Ascending aorta (tissue), 2 donors: ENCODE data around the gene VAT1L. TPM values are rescaled to one million over a fixed set of nuclear protein-coding genes. Genes with fewer than 3 reads are reported as not detected.
A peak's percentile ranks its signal among the peaks of the same experiment; 100 is the strongest.

ENCODE experiments used
- DNase-seq, 2 donors: peaks; one replicate each; pipeline ENCODE4 v3.0.0-alpha.2; 2019; ENCODE audit warnings: low spot score in 2 of 2
- H3K27ac ChIP-seq, 2 donors: fragments of 200-600 bp; sonication (generic); one replicate each; pipeline ENCODE4 v1.5.1; 2016 to 2017; ENCODE audit warnings: mild to moderate bottlenecking in 1 of 2
- H3K27me3 ChIP-seq: fragments of 200-600 bp; sonication (generic); one replicate; pipeline ENCODE4 v1.5.1; 2017
- H3K36me3 ChIP-seq, 2 donors: fragments of 200-600 bp; sonication (generic); one replicate each; pipeline ENCODE4 v1.5.1; 2016
- H3K4me1 ChIP-seq, 2 donors: fragments of 200-600 bp; sonication (generic); one replicate each; pipeline ENCODE4 v1.5.1; 2016 to 2017; ENCODE audit warnings: mild to moderate bottlenecking in 1 of 2
- H3K4me3 ChIP-seq, 2 donors: fragments of 200-600 bp; sonication (generic); one replicate each; pipeline ENCODE4 v1.5.1; 2016 to 2017; ENCODE audit warnings: mild to moderate bottlenecking in 1 of 2
- H3K9me3 ChIP-seq, 2 donors: fragments of 200-600 bp; sonication (generic); one replicate each; pipeline ENCODE4 v1.5.1; 2016
- intact Hi-C: fragments of 100-400 bp; cut with DNase I; formaldehyde crosslinking; loops from one replicate; pipeline ENCODE4 v1.15.1; 2023
- total RNA-seq: library from RNA; depleted of rRNA; stranded (reverse); fragments of >200 nt; gene quantifications from one replicate; pipeline ENCODE4 v1.1.0, GENCODE V29; 2016
- TF ChIP-seq, protein P1 (sequence below), 3 experiments: fragments of 200-600 bp in 2 of 3; fragments of 450-650 bp in 1 of 3; sonication (generic) in 2 of 3; IDR thresholded peaks; one replicate each; pipeline ENCODE4 v1.5.1; 2016 to 2019; ENCODE audit warnings: antibody characterized with exemption in 3 of 3, mild to moderate bottlenecking in 1 of 3, moderate library complexity in 1 of 3

VAT1L gene
- total RNA-seq, 1 donor from 2014 or later = 12.6 TPM

DNA sequence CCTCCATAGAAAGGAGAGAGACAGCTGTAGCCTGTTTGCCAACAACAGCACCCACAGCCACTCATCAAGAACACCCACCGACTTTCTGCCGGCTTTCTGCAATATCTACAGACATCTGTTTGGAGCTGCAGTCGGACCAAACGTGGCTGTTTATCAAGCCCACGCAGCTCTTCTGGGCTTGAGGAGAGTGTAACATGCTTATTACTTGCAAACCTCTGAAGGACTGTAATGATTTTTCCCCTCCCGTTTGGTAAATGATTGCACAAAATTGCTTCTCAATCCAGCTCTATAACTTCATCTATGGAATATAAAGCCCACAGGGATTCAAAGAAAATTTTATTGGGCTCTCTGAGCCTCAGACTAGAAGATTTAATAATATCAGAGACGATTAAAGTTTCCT, 100.5 kb downstream of the VAT1L start:
- intact Hi-C loops = no loop called here
- Histone ChIP-seq H3K27ac (no peak overlapping the region), H3K36me3 (no peaks in the 10 kb centered on the region), H3K9me3 (no peaks in the 10 kb centered on the region), H3K27me3 (no peaks in the 10 kb centered on the region), H3K4me1 (peaks cover 4 to 21% of the 10 kb centered on the region in 2 donors), H3K4me3 (no peak overlapping the region)
- DNase-seq = no peak
- TF ChIP-seq, protein P1, sequence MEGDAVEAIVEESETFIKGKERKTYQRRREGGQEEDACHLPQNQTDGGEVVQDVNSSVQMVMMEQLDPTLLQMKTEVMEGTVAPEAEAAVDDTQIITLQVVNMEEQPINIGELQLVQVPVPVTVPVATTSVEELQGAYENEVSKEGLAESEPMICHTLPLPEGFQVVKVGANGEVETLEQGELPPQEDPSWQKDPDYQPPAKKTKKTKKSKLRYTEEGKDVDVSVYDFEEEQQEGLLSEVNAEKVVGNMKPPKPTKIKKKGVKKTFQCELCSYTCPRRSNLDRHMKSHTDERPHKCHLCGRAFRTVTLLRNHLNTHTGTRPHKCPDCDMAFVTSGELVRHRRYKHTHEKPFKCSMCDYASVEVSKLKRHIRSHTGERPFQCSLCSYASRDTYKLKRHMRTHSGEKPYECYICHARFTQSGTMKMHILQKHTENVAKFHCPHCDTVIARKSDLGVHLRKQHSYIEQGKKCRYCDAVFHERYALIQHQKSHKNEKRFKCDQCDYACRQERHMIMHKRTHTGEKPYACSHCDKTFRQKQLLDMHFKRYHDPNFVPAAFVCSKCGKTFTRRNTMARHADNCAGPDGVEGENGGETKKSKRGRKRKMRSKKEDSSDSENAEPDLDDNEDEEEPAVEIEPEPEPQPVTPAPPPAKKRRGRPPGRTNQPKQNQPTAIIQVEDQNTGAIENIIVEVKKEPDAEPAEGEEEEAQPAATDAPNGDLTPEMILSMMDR (IDR thresholded peaks at IDR 0.05) = no peak

DNA sequence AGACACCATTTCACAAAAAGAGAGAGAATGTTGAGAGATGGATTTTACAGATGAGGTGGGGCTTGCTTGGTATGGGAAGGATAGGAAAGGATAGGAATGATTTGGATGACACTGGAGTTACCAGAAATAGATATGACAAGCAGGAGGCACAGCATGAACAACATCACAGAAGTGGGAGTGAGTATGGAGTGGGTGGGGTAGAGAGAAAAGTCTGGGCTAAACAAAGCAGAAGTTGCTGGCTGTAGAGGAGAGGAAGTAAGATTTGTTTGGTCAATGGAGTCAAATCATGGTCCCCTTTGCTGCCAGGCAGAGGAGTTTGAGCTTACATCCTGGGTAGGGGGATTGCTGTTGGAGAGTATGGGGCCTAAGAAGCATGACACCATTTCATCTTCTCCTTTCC, 101.7 kb downstream of the VAT1L start:
- Histone ChIP-seq H3K4me3 (no peak overlapping the region), H3K27me3 (no peaks in the 10 kb centered on the region), H3K4me1 (peaks cover 4 to 15% of the 10 kb centered on the region in 2 donors), H3K27ac (no peak overlapping the region), H3K36me3 (no peaks in the 10 kb centered on the region), H3K9me3 (no peaks in the 10 kb centered on the region)
- no peak for DNase-seq
- TF ChIP-seq, protein P1 (IDR thresholded peaks at IDR 0.05) = no peak
- intact Hi-C loops = no loop called here

DNA sequence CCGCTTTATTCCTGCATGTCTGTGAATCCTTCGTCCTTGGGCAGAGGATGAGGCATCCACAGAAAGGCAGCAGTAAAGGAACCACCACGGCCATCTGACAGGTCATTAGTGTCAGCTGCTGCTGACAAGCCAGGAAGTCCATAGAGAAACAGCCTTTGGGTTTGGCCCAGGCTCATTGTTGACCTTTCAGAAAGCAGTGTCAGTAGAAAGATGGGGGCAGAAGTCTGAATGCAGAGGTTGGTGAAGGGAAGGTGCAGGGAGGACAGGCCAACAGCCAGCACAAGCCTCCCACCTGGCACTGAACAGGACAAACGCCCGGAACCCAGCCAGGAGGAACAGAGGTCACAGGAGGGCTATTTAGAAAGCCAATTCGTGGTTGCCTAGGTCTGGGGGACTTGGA, 105.8 kb downstream of the VAT1L start:
- H3K9me3 ChIP-seq = no peaks in the 10 kb centered on the region
- TF ChIP-seq, protein P1 (IDR thresholded peaks at IDR 0.05) = no peak
- H3K27me3 ChIP-seq = no peaks in the 10 kb centered on the region
- no peaks in the 10 kb centered on the region for H3K36me3 ChIP-seq
- peak overlapping the region in 1 of 2 donors; percentile 20 for H3K27ac ChIP-seq
- peaks cover 0 to 14% of the 10 kb centered on the region in 2 donors for H3K4me1 ChIP-seq
- intact Hi-C loops = no loop called here
- DNase-seq = no peak
- H3K4me3 ChIP-seq = no peak overlapping the region

DNA sequence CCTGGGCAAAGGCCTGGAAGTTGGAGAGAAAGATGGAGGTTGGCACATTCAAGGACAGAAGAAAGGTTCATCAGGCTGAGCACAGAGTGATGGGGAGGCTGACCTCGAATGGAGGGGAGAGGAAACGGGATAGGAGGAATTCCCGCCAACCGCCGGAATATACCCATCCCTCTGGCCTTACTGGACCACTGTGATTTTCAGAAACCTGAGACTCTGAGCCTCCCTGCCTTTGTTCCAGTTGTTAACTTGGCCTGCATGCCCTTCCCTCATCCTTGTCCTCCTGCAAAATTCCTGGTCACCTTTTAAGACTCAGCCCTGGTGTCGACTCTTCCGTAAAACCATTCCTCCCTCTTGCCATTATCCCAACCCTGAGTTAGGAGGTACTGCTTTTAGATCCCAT, 107.6 kb downstream of the VAT1L start:
- H3K4me3 ChIP-seq = no peak overlapping the region
- intact Hi-C loops = no loop called here
- no peaks in the 10 kb centered on the region for H3K36me3 ChIP-seq
- TF ChIP-seq, protein P1 (IDR thresholded peaks at IDR 0.05) = no peak
- no peaks in the 10 kb centered on the region for H3K9me3 ChIP-seq
- DNase-seq = no peak
- peaks cover 0 to 14% of the 10 kb centered on the region in 2 donors for H3K4me1 ChIP-seq
- peak overlapping the region; percentile 13 to 15 for H3K27ac ChIP-seq
- H3K27me3 ChIP-seq = no peaks in the 10 kb centered on the region

DNA sequence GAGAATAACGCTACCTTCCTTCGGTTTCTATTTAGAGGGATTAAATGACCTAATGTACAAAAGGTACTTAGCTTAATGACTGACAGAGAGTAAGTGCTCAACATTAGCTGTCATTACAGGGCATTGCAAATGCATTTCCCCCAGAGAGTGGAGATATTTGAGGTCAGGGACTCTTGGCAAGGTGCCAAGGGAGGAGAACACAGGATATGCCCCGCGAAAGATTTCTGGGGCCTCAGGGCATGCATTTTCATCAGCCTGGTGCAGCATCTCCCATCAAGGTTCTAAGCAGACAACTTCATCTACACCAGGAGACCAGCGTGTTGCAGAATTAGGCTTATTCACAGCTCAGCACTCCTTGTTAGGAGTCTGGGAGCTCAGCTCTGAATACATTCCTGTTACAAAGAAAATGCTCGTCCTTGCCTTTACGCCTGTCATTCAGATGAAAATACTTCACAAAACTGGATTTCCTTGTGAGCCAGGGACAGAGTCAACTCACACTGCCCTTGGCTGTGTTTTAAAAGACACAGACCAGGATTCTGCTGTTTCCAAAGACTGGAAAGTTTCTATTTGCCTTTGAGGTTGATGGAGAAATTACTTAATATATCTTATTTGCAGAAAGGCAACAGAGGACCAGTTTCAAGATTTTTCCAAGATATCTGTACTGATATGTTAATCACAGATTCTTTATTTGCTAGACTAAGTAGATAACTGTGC, 108.2 kb downstream of the VAT1L start:
- no peaks in the 10 kb centered on the region for H3K36me3 ChIP-seq
- TF ChIP-seq, protein P1 (IDR thresholded peaks at IDR 0.05) = no peak
- DNase-seq = no peak
- H3K27me3 ChIP-seq = no peaks in the 10 kb centered on the region
- intact Hi-C loops = no loop called here
- no peak overlapping the region for H3K4me3 ChIP-seq
- H3K4me1 ChIP-seq = peaks cover 0 to 14% of the 10 kb centered on the region in 2 donors
- H3K27ac ChIP-seq = peak overlapping the region; percentile 15 to 62
- no peaks in the 10 kb centered on the region for H3K9me3 ChIP-seq

DNA sequence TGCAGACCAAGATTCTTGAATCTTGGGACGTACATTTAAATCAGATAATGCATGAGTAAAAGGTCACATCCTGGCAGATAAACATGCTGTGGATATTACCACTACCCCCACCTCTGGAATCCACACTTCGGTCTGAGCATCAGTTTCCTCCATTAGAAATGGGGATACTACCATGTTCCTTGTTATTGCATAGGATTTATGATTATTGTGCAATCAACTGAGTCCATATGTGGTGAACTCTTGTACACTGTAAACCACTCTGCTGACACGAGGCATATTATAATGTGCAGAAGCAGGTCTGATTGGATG, 108.7 kb downstream of the VAT1L start:
- Histone ChIP-seq H3K27ac (no peak overlapping the region), H3K4me1 (peaks cover 0 to 14% of the 10 kb centered on the region in 2 donors), H3K9me3 (no peaks in the 10 kb centered on the region), H3K4me3 (no peak overlapping the region), H3K36me3 (no peaks in the 10 kb centered on the region), H3K27me3 (no peaks in the 10 kb centered on the region)
- no peak for DNase-seq
- intact Hi-C loops = no loop called here
- TF ChIP-seq, protein P1 (IDR thresholded peaks at IDR 0.05) = no peak
